ENCODE measurements around the gene RNF126. TPM values are rescaled to one million over a fixed set of nuclear protein-coding genes. Genes with fewer than 3 reads are reported as not detected.
"Not testable (repeated sequence)": the region's sequence is repeated elsewhere in the genome, so short reads cannot be mapped to it uniquely, and the experiment has no call there.

The RNF126 gene
- total RNA-seq, 2 donors from 2014 or later: 47.8 to 61.9 TPM

DNA sequence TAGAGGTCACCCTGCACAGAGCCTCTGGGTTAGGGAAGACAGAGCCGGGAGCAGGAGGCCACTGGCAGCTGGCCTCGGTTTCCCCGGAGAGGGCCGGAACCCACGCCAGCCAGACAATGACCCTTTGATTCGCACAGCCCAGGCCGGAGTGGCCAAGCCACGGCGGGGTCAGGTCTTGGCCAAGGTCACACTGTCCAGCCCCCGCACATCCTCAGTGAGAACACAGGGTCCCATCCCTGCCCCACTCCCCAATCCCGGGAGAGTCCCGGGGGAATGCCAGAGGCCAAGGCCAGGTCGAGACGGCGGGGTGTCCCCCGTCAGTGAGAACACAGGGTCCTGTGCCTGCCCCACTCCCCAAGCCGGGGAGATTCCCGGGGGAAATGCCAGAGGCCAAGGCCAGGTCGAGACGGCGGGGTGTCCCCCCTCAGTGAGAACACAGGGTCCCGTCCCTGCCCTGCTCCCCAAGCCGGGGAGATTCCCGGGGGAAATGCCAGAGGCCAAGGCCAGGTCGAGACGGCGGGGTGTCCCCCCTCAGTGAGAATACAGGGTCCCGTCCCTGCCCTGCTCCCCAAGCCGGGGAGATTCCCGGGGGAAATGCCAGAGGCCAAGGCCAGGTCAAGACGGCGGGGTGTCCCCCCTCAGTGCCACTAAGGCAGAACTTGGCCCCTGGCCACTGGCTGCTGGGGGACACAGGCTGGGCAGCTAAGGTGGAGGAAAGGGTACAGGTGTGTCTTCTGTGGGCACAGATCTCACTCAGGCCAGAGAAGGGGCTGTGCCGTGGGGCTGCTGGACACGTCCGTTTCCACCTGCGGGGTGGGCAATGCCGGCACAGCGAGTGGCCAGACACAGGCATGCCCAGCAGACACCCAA is 11.5 kb upstream of the RNF126 start:
- ATAC-seq (ENCODE audit: insufficient number of reproducible peaks, low FRiP score, low read depth): no peak

GRCh38 chr19:670609-671075 is 7.6 kb upstream of the RNF126 start:
- ATAC-seq (ENCODE audit: insufficient number of reproducible peaks, low FRiP score, low read depth) (no peak), DNase-seq (ENCODE audit: low spot score) (no peak)
- no peaks in the 10 kb centered on the region for H3K9me3 ChIP-seq
- H3K4me1 ChIP-seq (ENCODE audit: control insufficient read depth in 1 of 2, low read depth in 2 of 2): no peaks in the 10 kb centered on the region
- no peak overlapping the region for H3K4me3 ChIP-seq
- H3K27ac ChIP-seq: no peak overlapping the region
- no peaks in the 10 kb centered on the region for H3K36me3 ChIP-seq
- H3K27me3 ChIP-seq (replicated peaks; ENCODE audit: insufficient read depth): no peaks in the 10 kb centered on the region
- TF ChIP-seq, protein P1, sequence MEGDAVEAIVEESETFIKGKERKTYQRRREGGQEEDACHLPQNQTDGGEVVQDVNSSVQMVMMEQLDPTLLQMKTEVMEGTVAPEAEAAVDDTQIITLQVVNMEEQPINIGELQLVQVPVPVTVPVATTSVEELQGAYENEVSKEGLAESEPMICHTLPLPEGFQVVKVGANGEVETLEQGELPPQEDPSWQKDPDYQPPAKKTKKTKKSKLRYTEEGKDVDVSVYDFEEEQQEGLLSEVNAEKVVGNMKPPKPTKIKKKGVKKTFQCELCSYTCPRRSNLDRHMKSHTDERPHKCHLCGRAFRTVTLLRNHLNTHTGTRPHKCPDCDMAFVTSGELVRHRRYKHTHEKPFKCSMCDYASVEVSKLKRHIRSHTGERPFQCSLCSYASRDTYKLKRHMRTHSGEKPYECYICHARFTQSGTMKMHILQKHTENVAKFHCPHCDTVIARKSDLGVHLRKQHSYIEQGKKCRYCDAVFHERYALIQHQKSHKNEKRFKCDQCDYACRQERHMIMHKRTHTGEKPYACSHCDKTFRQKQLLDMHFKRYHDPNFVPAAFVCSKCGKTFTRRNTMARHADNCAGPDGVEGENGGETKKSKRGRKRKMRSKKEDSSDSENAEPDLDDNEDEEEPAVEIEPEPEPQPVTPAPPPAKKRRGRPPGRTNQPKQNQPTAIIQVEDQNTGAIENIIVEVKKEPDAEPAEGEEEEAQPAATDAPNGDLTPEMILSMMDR (IDR thresholded peaks at IDR 0.05): no peak

More for the DNA sequence above, 11.5 kb upstream of the RNF126 start:
- Histone ChIP-seq H3K27me3 (replicated peaks; ENCODE audit: insufficient read depth) (no peaks in the 10 kb centered on the region), H3K4me1 (ENCODE audit: control insufficient read depth in 1 of 2, low read depth in 2 of 2) (peaks cover 14 to 21% of the 10 kb centered on the region in 2 donors), H3K36me3 (no peaks in the 10 kb centered on the region), H3K9me3 (no peaks in the 10 kb centered on the region), H3K27ac (no peak overlapping the region), H3K4me3 (no peak overlapping the region)
- TF ChIP-seq, protein P1 (IDR thresholded peaks at IDR 0.05): no peak
- no peak for DNase-seq (ENCODE audit: low spot score)

DNA sequence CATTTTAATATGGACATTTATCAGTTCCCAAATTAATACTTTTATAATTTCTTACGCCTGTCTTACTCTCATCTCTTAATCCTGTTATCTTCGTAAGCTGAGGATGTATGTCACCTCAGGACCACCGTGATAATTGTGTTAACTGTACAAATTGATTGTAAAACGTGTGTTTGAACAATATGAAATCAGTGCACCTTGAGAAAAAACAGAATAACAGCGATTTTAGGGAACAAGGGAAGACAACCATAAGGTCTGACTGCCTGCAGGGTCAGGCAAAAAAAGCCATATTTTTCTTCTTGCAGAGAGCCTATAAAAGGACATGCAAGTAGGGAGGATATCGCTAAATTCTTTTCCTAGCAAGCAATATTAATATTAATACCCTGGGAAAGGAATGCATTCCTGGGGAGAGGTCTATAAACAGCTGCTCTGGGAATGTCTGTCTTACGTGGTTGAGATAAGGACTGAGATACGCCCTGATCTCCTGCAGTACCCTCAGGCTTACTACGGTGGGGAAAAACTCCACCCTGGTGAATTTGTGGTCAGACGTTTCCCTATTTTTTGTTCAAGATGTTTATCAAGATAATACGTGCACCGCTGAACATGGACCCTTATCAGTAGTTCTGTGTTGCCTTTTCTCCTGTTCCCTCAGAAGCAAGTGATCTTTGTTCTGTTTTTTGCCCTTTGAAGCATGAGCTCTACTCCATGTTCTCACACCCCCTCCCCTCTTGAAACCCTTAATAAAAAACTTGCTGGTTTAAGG is 5.8 kb upstream of the RNF126 start:
- DNase-seq (ENCODE audit: low spot score); H3K27ac ChIP-seq: not testable (repeated sequence)

GRCh38 chr19:666985-667573 is 4.1 kb upstream of the RNF126 start:
- not testable (repeated sequence) for H3K4me3 ChIP-seq; ATAC-seq (ENCODE audit: insufficient number of reproducible peaks, low FRiP score, low read depth); H3K9me3 ChIP-seq; H3K27ac ChIP-seq; H3K36me3 ChIP-seq; DNase-seq (ENCODE audit: low spot score); H3K27me3 ChIP-seq (replicated peaks; ENCODE audit: insufficient read depth)
- H3K4me1 ChIP-seq (ENCODE audit: control insufficient read depth in 1 of 2, low read depth in 2 of 2): peaks cover 5 to 23% of the 10 kb centered on the region in 2 donors

More for the DNA sequence above, 5.8 kb upstream of the RNF126 start:
- peaks cover 0 to 14% of the 10 kb centered on the region in 2 donors for H3K4me1 ChIP-seq (ENCODE audit: control insufficient read depth in 1 of 2, low read depth in 2 of 2)
- H3K27me3 ChIP-seq (replicated peaks; ENCODE audit: insufficient read depth); ATAC-seq (ENCODE audit: insufficient number of reproducible peaks, low FRiP score, low read depth); H3K36me3 ChIP-seq; H3K4me3 ChIP-seq; H3K9me3 ChIP-seq: not testable (repeated sequence)

- H3K9me3 ChIP-seq: no peaks in the 10 kb centered on the region
- ATAC-seq (ENCODE audit: insufficient number of reproducible peaks, low FRiP score, low read depth): no peak
- DNase-seq (ENCODE audit: low spot score): peak; percentile 41
- TF ChIP-seq, protein P1 (IDR thresholded peaks at IDR 0.05): peak; percentile 97
- H3K4me1 ChIP-seq (ENCODE audit: control insufficient read depth in 1 of 2, low read depth in 2 of 2): peaks cover 25 to 44% of the 10 kb centered on the region in 2 donors
- peak overlapping the region; percentile 62 for H3K4me3 ChIP-seq
- H3K36me3 ChIP-seq: no peaks in the 10 kb centered on the region
- no peak overlapping the region for H3K27ac ChIP-seq
- no peaks in the 10 kb centered on the region for H3K27me3 ChIP-seq (replicated peaks; ENCODE audit: insufficient read depth)
Measured at GRCh38 chr19:664913-665443, 2.0 kb upstream of the RNF126 start.
